ENCODE results near the gene DDAH2.
"Not testable (repeated sequence)": the region's sequence is repeated elsewhere in the genome, so short reads cannot be mapped to it uniquely, and the experiment has no call there.

DDAH2 gene

DNA sequence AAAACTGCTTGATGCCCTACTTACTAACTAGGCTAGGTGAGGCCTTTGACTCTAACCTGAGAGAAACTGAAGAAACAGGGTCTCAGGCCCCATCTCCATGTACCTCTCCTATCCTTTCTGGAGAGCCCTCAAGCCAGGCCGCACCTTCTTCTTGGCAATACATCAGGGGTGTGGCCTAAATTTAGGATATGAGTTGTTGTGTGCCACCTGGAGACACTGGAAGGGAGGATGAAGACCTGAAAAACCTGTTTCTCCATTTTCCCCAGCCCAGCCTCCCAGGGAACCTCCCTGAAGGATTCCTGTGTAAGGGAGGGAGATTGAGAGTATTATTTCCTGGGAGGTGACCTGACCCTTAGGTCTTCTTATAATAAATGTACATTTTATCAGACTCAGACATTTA is 10.8 kb downstream of the DDAH2 start:
- TF ChIP-seq TAF1 (IDR thresholded peaks at IDR 0.05; ENCODE audit: borderline replicate concordance, low read depth, low read length): no peak
- TF ChIP-seq POLR2A (IDR thresholded peaks at IDR 0.05; ENCODE audit: low read depth, low read length): no peak
- no peak for TF ChIP-seq POLR2AphosphoS5 (IDR thresholded peaks at IDR 0.05; ENCODE audit: low read depth, low read length)
- DNase-seq (ENCODE audit: insufficient read length) (no peak), FAIRE-seq (no peak)

DNA sequence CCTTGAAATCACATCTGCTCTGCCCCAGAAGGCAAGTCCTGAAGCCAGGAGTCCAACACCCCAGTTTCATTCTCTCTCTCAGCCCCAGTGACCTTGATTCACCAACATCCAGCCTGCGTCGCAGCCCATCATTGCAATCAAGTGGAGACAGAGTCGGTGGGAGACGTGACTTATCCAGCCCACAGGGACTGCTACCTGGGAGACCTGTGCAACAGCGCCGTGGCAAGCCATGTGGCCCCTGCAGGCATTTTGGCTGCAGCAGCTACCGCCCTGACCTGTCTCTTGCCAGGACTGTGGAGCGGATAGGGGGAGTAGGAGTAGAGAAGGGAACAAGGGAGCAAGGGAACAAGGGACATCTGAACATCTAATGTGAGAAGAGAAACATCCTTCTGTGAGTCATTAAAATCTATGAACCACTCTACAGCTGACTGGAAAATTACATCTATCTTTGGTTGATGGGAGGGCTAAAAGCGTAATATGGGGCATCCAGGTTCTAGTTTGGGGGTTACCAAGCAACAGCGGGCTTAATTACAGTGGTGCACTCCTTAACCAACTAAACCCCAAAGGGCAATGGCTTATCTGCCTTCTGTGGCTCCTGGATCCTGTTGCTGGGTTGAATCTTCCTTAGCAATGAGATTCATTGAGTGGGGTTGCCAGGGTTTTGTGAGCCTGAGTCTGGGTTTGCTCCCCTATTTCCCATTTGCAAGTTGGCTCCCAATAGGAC is 11.4 kb downstream of the DDAH2 start:
- TF ChIP-seq POLR2A (IDR thresholded peaks at IDR 0.05; ENCODE audit: low read depth, low read length) (no peak), POLR2AphosphoS5 (IDR thresholded peaks at IDR 0.05; ENCODE audit: low read depth, low read length) (no peak), TAF1 (IDR thresholded peaks at IDR 0.05; ENCODE audit: borderline replicate concordance, low read depth, low read length) (no peak)
- DNase-seq (ENCODE audit: insufficient read length) (no peak), FAIRE-seq (no peak)

DNA sequence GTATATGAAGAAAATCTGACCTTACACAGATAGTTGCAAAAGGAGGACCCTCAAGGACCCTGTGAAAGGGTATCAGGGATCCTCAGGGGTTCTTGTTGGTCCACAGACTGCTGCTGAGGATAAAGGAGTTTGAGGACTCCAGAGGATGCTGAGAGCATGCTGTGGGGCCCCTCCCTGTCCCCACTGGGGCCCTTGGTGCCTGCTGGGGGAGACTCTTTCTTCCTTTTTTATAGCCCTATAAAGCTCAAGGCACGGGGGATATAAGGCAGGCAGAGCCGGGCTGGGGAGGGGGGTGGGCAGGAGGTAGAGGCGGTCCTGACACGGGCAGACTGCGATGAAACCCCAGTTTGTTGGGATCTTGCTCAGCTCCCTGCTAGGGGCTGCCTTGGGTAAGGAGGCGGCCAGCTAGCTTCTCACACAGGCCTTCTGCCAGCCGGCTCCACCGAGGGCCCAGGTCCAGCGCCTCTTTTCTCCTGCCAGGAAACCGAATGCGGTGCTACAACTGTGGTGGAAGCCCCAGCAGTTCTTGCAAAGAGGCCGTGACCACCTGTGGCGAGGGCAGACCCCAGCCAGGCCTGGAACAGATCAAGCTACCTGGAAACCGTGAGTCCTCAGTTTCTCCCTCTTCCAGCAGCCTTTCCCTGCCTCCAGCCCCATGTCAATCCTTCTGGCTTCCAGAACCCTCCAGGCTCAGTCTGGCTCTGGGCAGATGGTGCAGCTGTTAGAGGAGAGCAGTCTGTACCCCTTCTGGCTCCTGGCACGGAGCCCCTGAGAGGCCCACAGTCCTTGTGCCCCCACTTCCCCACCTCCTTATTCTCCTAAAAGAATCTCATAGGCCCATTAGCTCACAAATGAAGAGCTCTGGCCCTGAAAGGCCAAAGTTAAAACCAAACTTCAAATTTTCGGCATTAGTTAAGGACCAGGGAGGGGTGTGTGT is 13.8 kb downstream of the DDAH2 start, which contains the start of gene LY6G6D:
LY6G6D (plus strand) TSS at position 327 of the 937 bp plus-strand sequence; CDS start at position 335, 8 bp downstream.
- no peak for TF ChIP-seq POLR2AphosphoS5 (IDR thresholded peaks at IDR 0.05; ENCODE audit: low read depth, low read length)
- TF ChIP-seq TAF1 (IDR thresholded peaks at IDR 0.05; ENCODE audit: borderline replicate concordance, low read depth, low read length): no peak
- no peak for DNase-seq (ENCODE audit: insufficient read length)
- no peak for FAIRE-seq

DNA sequence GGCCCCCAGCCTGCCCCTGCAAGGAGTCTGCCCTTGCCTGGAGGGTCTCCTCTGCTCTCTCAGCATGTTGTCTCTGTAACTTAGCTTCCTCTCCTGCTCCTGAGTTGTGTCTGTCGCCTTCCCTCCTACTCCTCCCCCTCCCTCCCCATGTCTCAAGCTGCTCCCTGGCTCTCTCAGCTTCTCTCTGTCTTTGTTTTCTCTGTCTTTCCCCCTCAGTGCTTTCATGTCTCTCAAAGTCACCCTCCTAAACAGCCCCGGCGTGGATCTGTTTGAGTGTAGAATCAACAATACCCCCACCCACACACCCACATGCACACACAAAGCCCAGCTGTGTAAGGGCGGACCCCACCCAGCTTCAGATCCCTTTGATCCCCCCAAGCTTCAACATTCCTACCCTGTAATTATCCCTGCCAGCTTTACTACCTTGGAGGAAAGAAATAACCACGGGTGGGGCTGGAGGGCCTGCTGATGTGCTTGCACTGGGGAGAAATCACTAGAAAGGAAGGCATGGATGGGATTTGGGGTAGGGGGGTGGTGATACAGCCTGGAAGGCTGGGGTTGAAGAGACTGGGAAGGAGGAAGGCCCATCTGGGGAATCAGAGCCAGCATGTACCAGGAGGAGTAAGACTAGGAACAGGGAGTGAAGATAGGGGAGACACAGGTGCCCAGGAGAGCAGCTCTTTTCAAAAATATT is 15.0 kb downstream of the DDAH2 start:
- no peak for DNase-seq (ENCODE audit: insufficient read length)
- TF ChIP-seq TAF1 (IDR thresholded peaks at IDR 0.05; ENCODE audit: borderline replicate concordance, low read depth, low read length) (no peak), POLR2AphosphoS5 (IDR thresholded peaks at IDR 0.05; ENCODE audit: low read depth, low read length) (no peak), POLR2A (IDR thresholded peaks at IDR 0.05; ENCODE audit: low read depth, low read length) (no peak)
- FAIRE-seq: no peak

DNA sequence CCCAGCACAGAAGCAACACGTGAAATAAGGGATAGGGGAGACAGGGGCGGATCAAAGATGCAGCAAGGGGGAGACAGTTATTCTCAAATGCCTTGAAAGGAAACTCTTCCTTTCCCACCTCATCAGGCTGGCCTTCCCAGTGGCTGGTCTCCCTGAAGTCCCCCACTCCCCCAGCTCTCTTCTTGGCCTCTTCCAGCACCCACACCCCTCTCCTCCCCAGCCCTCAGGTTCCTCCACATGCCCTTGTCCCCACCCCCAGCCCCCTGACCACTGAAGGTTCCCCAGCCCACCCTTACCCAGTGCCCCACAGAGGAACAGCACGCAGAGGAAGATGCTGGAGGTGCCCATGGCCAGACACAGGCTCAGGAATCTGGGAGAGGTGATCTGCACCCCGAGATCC is 15.6 kb downstream of the DDAH2 start:
- FAIRE-seq: no peak

DNA sequence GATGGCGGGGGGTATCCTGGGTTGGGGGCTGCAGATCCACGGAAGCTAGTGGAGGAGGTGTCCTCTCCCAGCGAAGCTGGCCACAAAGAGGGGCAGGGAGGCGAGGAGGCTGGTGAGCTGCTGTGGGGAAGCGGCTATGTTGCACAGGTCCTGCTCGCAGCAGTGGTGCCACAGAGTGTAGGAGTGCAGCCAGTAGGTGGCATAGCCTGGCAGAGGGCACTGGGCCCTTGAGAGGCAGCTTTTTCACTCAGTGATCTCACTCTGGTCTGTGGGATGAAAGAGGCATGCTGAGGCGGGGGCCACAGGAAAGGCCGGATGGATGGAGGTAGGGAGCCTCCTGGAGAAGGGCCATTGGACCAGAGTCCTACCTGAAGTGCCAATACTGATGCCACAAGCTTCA is 16.8 kb downstream of the DDAH2 start:
- FAIRE-seq: no peak
- no peak for DNase-seq (ENCODE audit: insufficient read length)
- TF ChIP-seq TAF1 (IDR thresholded peaks at IDR 0.05; ENCODE audit: borderline replicate concordance, low read depth, low read length): no peak
- TF ChIP-seq POLR2A (IDR thresholded peaks at IDR 0.05; ENCODE audit: low read depth, low read length): no peak
- no peak for TF ChIP-seq POLR2AphosphoS5 (IDR thresholded peaks at IDR 0.05; ENCODE audit: low read depth, low read length)

More for the DNA sequence above, 15.6 kb downstream of the DDAH2 start:
- no peak for TF ChIP-seq POLR2A (IDR thresholded peaks at IDR 0.05; ENCODE audit: low read depth, low read length)
- no peak for TF ChIP-seq POLR2AphosphoS5 (IDR thresholded peaks at IDR 0.05; ENCODE audit: low read depth, low read length)
- no peak for TF ChIP-seq TAF1 (IDR thresholded peaks at IDR 0.05; ENCODE audit: borderline replicate concordance, low read depth, low read length)
- DNase-seq (ENCODE audit: insufficient read length): no peak

DNA sequence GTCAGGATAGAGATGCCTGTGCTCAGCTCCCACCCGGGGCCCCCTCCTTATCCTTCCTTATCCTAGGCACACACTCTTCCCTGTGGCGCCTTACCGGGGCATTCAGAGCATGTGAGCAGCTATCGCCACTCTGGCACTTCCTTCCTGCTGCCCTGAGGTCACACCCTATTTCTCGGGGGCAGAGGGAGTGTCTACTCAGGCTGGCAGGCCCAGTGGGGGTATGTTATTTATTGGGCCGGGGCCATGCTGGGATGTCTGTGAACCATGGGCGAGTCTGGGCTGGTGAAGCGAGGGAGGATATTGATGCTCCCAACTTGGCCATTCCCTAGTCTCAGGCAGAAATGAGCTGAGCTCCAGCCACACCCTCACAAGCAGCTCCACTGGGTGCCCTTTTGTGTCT is 17.9 kb downstream of the DDAH2 start:
- DNase-seq (ENCODE audit: insufficient read length) (no peak), FAIRE-seq (no peak)
- TF ChIP-seq POLR2AphosphoS5 (IDR thresholded peaks at IDR 0.05; ENCODE audit: low read depth, low read length) (no peak), TAF1 (IDR thresholded peaks at IDR 0.05; ENCODE audit: borderline replicate concordance, low read depth, low read length) (no peak), POLR2A (IDR thresholded peaks at IDR 0.05; ENCODE audit: low read depth, low read length) (no peak)

DNA sequence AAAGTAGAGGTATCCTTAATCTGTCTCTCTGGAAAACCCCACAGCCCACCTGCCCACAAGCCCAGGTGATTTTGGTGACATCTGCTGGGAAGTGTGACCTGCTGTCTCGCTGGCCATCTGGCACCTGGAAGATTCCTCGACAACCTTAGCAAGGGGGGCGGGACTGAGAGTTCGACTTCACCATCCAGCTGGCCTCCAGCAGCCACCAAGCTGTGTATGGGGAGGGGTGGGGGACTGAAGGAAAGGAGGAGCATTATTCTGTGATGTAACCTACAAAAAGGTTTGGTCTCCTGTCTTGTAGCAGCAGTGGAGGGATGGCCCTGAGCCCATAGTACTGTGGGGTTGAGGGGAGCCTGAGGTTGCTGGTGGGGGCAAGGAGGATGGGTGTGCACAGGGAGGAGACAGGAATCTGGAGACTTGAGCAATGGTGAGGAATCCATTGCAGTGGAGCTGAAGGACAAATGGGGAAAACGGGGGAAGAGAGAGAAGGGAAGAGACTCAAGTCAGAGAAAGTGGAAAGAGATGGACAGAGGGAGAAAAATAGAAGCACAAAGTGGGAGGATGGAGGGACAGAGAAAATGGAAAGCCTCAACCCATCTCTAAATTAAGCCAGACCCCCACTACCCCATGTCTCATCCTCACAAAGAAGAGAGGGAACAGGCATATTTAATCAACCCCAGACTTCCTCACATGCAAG is 18.4 kb downstream of the DDAH2 start:
- DNase-seq (ENCODE audit: insufficient read length): no peak
- TF ChIP-seq TAF1 (IDR thresholded peaks at IDR 0.05; ENCODE audit: borderline replicate concordance, low read depth, low read length) (no peak), POLR2AphosphoS5 (IDR thresholded peaks at IDR 0.05; ENCODE audit: low read depth, low read length) (no peak), POLR2A (IDR thresholded peaks at IDR 0.05; ENCODE audit: low read depth, low read length) (no peak)
- FAIRE-seq: no peak

DNA sequence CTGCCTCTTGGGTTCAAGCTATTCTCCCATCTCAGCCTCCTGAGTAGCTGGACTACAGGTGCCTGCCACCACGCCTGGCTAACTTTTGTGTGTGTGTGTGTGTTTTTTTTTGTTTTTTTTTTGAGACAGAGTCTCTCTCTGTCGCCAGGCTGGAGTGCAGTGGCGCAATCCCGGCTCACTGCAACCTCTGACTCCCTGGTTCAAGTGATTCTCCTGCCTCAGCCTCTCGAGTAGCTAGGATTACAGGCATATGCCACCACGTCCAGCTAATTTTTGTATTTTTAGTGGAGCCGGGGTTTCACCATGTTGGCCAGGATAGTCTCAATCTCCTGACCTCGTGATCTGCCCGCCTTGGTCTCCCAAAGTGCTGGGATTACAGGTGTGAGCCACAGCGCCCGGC is 19.9 kb downstream of the DDAH2 start:
- FAIRE-seq; DNase-seq (ENCODE audit: insufficient read length): not testable (repeated sequence)

DNA sequence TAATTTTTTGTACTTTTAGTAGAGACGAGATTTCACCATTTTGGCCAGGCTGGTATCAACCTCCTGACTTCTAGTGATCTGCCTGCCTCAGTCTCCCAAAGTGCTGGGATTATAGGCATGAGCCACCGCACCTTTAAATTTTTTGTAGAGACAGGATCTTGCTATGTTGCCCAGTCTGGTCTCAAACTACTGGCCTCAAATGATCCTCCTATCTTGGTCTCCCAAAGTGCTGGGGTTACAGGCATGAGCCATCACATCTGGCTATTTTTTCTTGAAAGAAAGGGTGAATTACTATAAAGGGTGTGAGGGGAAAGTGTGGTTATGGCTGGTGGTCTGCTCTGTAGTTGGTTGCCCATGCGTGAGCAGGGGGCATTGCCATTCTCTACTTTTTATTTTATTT is 20.9 kb downstream of the DDAH2 start:
- FAIRE-seq: no peak
- no peak for DNase-seq (ENCODE audit: insufficient read length)
- no peak for TF ChIP-seq TAF1 (IDR thresholded peaks at IDR 0.05; ENCODE audit: borderline replicate concordance, low read depth, low read length)
- TF ChIP-seq POLR2A (IDR thresholded peaks at IDR 0.05; ENCODE audit: low read depth, low read length): no peak
- TF ChIP-seq POLR2AphosphoS5 (IDR thresholded peaks at IDR 0.05; ENCODE audit: low read depth, low read length): no peak

DNA sequence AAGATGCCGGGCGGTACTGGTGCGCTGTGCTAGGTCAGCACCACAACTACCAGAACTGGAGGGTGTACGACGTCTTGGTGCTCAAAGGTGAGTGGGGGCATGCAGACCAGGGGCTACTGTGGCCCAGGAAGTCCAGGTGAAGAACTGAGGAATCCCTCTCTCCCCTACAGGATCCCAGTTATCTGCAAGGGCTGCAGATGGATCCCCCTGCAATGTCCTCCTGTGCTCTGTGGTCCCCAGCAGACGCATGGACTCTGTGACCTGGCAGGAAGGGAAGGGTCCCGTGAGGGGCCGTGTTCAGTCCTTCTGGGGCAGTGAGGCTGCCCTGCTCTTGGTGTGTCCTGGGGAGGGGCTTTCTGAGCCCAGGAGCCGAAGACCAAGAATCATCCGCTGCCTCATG is 21.4 kb downstream of the DDAH2 start:
- TF ChIP-seq POLR2A (IDR thresholded peaks at IDR 0.05; ENCODE audit: low read depth, low read length) (no peak), POLR2AphosphoS5 (IDR thresholded peaks at IDR 0.05; ENCODE audit: low read depth, low read length) (no peak), TAF1 (IDR thresholded peaks at IDR 0.05; ENCODE audit: borderline replicate concordance, low read depth, low read length) (no peak)
- DNase-seq (ENCODE audit: insufficient read length) (no peak), FAIRE-seq (no peak)
